Activated CD8-positive, alpha-beta memory T cell treated with anti-CD3 and anti-CD28 coated beads, Interleukin-2, amount 50 U/mL, for 48 hours (primary cell): Measurements from ENCODE around the gene PLEKHA6.
A peak's percentile ranks its signal among the peaks of the same experiment; 100 is the strongest.
"Not testable (repeated sequence)": the region's sequence is repeated elsewhere in the genome, so short reads cannot be mapped to it uniquely, and the experiment has no call there.

ENCODE experiments used
- DNase-seq: peaks from one replicate; pipeline ENCODE4 v3.0.0-alpha.2; 2020

The PLEKHA6 gene

DNA sequence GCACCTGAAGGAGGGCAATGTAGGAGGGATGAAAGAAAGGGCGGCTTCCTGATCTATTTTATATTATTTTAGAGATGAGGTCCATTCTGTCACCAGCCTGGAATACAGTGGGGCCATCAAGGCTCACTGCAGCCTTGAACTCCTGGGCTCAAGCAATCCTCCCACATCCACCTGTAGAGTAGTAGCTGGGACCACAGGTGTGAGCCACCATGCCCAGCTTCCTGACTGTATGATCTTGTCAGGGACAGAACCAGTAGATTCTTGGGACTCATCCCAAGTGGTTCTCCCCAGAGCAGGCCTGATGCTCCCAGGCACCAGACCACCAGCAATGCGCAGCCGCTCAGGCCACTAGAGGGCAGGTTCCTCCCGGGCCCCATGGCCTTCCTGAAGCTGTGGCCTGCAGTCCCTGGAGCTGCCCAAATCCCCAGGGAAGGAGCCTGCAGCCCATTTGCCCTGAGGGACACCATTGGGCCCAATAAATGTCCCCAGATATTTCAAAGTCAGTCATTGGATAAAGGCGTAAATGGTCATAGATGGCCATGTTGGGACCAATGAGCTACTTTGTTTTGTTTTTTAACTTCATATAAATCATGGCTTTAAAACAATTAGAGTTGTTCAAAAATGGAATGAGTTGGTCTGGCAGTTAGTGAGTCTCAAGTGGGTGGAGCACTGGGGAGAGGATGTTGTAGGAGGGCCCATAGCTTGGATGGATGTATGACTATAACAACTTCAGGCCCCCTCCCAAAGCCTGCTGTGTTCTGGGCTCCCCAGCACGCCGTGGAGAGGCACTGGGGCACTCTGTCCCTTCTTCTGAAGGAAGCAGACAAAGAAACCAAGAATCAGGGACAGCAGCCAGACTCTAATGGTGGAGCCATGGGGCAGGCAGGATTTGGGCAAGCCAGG is 101.3 kb downstream of the PLEKHA6 start:
- peak; percentile 75 for DNase-seq

DNA sequence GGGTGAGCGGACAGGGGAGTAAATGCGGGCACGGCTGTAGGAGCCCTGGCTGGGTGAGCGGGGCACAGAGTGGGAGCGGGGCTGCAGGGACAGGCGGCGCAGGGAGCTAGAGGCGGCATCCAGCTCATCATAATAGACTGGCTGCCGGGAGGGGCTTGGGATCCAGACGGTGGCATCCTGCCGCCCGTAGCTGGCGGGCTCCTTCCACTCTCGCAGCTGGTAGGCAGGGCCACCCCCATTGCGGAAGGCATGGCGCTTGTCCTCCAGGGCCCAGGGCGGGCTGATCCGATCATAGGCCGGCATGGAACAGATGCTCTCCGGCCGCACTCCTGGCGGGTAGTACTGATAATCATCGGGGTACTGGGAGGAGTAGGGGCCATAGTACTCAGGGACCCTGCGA is 102.3 kb downstream of the PLEKHA6 start:
- no peak for DNase-seq

DNA sequence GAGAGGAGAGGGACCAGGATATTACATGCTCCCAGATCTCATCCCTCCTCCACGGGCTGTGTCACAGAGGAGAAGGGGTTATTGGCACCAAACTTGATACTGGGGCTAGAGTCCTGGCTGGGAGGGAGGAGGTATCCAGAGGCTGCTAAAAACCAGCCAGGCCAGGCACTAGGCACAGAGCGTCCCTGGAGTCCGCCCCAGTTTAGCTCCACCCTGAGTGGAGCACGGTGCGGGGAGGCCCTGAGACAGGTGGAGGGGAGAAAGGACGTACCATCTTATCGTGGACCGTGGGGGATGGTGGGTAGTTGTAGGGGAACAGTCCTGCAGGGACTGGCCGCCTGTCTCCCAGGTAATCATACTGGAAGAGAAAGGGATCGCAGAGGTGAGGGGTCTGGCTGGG is 103.2 kb downstream of the PLEKHA6 start:
- no peak for DNase-seq

DNA sequence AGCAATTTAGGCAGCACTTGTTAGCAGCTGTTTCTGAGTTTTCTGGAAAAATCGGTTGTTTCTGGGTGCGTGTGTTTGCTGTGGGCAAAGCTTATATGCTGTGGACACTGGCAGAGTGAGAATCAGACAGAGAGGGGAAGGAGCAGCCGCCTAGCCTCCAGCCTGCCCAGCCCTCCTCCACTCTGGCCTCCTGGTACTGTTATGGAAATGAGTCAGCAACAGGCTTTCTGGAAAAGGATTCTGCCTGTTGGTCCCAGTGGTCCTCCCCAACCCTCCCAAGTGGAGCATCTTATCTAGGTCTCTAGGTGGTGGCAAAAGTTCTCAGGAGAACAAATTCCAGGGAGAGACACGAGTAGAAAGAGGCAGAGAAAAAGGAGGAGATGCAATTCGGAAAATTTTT is 103.8 kb downstream of the PLEKHA6 start:
- DNase-seq: no peak

DNA sequence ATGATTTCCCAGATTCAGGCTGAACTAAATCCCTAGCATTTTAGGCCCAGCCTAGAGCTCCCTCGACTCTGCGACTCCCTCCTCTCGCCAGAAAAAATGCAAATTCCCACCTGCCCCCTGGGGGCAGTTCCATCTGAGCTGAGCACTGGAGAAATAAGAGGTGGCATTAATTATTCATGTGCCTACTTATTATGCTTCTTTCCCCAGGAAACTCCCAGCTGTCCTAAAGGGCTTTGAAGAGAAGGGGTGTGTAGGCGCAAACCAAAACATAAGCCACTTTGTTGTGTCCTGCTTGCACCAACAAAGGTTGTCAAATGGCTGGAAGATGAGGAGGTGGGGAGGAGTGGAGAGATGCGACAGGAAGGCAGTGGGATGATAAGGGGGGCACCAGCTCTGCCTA is 104.5 kb downstream of the PLEKHA6 start:
- DNase-seq: no peak

DNA sequence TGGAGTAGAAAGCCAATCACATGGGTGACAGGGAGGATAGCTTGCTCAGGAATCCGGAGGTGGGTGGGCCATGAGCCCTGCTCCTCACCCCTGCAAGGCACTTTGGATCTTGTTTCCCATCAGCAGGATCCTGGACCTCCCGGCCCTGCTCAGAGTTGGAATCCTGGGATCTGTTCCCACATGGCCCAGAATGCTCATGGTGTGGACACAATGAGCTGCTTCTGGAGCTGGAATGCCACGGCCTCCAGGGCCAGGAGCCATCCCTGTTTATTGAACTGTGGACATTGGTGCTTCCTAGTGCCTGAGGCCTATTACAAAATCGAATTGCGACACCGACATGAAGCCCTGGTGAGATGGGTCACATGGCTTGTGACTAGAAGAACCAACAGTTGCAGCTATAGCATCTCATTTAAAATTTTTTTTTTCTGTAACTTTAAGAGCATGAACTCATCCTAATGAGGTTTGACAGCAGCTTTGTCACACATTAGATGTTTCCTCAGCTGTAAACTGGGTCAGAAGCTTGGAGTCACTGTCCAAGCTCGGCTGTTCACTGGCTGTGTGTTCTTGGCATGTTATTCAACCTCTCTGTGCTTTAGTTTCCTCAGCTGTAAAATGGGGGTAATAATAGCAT is 105.6 kb downstream of the PLEKHA6 start:
- no peak for DNase-seq

DNA sequence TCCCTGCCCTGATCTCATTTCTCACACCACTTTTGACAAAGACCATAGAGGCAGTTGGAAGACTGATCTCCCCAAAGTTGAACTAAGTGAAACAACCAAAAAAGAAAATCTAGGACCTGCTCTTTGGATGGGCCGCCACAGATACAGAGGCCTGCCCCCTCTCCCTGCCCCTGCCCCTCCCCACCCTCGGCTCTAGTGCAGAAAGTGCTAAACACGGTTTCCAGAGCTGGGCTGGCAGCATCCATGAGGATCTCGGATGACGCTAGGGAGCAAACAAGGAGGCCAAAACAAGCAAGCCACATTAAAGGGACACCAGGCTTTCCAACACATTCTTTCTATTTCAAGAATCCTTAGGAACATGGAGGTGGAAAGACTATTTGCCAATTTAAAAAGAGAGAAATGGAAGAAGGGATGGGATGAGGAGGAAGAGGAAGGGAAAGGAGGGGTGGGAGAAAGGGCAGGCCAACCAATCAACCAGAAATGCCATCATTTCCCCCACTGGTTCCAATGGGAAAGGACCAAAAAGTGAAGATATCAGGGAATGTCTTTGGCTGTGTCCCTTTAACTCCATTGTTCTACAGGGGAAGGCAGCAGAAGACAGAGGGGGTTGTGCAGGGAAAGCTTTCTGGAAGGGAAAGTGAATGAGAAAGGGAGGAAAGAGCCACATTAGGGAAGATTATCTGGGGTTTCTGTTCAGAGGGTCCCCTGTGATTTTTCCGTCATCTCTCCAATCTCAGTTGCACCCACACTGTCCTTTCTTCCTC is 107.6 kb downstream of the PLEKHA6 start:
- DNase-seq: no peak

DNA sequence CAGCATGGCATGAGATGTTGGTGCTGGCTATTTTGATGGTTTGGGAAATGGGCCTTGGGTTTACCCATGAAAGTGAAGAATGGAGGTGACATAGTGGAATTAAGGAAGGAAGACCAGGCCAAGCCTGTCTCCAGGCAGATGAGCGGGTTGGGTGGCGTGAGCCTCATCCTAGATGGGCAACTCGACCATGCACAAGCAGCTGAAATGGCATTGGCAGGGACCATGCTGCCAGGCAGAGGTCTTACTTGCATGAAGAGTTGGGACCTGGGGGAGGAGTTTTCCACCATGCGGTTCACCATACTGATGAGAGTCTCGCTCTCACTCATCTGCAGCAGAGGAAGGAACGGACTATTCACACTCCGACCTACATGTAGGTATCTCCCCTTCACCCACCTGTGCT is 108.4 kb downstream of the PLEKHA6 start:
- no peak for DNase-seq

DNA sequence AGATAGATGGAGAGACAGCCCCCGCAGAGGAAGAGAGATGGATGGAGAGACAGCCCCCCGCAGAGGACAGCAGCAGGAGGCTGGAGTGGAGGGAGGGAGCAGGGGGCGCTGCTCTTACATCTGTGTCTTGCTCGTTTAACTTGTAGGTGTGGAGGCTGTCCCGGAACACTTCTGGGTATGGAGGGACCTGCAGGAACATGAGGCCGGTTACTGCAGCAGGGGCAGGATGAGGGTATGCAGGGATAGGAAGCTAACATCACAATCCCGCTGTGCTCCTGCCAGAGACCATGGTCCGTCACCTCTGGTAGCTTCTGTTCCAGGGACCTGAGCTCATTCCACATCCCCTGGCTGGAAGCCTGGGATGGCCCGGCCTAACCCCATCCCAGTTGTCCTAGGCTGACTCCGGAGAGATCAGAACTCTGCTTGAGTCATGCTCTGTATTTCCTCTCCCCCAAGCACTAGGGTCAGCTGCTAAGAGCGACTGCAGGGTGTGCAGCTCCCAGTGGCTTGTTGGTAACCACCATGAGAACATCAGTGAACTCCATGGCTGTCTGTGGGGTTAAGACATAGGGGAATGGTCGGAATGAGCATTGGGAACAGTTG is 109.2 kb downstream of the PLEKHA6 start:
- DNase-seq: no peak

DNA sequence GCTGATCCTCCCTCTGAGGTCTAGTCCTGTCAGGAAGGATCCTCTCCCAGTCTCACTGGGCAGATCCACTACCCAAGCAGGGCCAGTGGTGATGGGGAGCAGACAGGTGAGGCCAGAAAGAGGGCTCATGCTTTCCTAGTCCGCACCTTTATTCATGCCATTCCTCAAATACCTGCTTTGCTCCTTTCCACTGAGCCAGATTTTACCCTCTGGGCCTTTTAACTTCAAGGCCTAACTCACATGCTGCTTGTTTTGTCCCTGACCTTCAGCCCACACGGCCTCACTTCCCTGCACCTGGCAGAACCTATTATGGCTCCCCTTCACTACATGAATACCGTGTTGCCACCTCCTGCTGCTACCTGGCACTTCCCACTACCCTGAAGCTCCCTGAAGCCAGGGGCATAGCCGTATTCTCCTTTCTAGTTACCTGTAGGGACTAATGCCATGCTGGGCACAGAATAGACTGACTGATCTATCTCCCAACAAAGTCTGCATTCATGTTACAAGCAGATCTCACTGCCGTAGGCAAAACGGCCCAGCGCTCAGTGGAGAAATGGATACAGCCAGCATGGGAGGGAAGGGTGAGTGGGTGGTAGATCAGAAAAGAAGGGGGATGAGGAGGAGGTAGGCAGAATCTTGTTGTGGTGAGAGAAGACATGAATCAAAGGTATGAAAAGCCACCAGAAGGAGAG is 109.8 kb downstream of the PLEKHA6 start:
- DNase-seq: no peak

DNA sequence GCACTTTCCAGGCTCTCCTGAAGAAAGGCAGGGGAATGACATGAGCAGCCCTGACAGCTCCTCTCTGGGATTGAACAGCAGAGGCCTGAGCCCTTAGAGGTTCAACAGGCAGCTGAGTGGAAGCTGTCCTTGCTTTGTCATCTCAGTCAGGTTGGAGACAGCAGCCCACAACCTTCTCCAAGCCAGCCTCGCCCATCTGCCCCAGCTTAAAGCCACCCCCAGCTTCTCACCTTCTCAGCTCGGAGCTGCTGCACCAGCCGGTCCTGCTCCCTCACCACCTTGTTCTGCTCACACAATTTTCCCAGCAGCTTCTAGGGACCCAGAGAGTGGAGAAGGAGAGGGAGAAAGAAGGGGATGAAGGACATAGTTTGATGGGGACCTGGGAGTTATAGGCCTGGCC is 110.8 kb downstream of the PLEKHA6 start:
- DNase-seq: no peak

DNA sequence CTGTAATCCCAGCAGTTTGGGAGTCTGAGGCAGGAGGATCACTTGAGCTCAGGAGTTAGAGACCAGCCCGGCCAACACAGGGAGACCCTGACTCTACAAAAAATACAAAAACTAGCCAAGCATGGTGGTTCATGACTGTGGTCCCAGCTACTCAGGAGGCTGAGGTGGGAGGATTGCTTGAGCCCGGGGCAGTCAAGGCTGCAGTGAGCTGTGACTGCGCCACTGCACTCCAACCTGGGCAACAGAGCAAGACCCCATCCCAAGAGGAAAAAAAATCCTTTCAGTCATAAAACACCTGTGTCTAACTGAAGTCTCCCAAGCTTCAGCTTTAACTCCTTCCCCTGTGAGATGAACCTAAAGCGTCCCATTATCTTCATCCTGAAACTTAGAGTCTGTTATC is 112.9 kb downstream of the PLEKHA6 start:
- no peak for DNase-seq

DNA sequence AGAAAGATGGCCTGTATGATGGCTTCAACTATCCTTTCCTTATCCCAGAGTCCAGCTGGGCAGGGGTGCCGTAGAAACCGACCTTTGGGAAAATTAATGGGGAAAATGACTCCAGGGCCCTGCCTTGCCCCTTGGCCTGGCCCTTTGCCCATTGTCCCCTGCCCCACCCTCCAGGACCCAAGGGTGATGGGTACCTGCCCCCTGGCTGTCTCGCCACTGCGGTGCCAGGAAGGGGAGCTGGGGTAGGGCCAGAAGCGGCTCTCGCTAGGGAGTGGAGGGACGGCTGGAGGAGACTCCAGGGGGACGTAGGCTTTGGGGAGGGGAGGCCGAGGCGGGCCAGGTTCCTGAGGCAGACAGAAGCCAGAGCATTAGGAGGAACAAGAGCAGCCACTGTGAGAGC is 116.8 kb downstream of the PLEKHA6 start:
- no peak for DNase-seq

DNA sequence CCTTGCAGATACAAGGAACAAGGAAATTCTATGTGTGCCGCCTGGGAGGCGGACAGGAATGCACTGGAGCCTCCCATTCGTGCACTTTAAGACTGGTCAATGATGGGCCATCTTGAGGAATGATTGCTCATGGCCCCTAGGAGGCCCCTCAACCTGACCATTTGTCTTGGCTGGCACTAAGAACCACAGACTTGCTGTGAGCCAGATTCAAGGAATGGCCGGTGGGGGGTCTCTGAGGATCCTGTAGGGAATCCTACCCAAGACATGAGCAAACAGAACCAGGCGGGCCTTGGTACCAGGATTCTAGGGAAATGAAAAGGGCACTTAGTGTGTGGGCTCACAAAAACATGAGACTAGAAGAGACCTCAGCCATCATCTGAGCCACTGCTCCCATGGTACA is 117.8 kb downstream of the PLEKHA6 start:
- DNase-seq: no peak

DNA sequence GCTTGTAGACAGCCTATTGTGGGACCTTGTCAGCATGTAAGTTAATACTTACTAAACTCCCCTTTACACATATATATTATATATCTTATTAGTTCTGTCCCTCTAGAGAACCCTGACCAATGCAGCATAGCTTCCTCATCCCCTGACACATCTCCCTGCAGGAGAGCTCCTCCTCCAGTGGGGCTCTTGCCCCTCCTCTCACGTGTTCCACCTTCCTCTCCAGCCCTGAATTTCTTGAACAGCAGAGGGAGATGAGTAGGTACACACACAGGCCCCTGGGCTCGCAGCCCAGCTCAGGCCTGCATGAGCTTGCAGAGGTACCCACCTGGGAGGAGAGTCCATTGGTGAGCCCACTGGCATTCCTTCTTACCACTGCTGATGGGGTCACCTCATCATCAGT is 118.7 kb downstream of the PLEKHA6 start:
- no peak for DNase-seq

DNA sequence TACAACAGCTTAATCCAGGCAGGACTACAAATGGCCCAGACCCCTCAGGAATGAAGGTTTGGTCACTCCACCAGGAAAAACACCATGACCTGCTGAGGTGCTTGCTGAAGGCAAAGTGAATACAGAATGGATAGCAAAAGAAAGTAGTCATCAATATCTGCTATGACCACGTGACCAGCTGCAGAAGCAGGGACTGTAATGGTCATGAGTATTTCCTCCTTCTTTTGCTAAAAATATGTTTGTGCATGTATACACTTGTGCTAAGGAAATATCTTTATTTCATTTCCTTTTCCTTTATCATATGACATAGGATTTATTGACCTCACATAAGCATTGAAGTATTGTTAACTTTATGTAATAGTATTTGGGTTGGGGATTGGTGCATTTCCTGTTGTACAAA is 119.5 kb downstream of the PLEKHA6 start:
- no peak for DNase-seq

DNA sequence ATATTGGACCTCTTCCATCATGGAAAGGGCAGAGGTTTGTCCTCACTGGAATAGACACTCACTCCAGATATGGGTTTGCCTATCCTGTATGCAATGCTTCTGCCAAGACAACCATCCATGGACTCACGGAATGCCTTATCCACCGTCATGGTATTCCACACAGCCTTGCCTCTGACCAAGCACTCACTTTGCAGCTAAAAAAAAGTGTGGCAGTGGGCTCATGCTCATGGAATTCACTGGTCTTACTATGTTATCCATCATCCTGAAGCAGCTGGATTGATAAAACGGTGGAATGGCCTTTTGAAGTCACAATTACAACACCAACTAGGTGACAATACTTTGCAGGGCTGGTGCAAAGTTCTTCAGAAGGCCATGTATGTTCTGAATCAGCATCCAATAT is 120.3 kb downstream of the PLEKHA6 start:
- not testable (repeated sequence) for DNase-seq

DNA sequence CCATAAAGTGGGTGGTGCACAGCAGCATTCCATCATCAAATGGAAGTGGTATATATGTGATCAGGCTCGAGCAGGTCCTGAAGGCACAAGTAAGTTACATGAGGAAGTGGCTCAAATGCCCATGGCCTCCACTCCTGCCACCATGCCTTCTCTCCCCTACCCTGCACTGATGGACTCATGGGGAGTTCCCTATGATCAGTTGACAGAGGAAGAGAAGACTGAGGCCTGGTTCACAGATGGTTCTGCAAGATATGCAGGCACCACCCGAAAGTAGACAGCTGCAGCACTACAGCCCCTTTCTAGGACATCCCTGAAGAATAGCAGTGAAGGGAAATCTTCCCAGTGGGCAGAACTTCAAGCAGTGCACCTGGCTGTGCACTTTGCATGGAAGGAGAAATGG is 121.2 kb downstream of the PLEKHA6 start:
- not testable (repeated sequence) for DNase-seq

DNA sequence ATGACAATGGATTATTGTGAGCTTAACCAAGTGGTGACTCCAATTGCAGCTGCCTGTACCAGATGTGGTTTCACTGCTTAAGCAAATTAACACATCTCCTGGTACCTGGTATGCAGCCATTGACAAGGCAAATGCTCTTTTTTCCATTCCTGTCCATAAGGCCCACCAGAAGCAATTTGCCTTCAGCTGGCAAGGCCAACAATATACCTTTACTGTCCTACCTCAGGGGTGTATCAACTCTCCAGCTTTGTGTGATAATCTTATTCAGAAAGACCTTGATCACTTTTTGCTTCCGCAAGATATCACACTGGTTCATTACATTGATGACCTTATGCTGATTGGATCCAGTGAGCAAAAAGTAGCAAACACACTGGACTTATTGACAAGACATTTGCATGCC is 122.2 kb downstream of the PLEKHA6 start:
- not testable (repeated sequence) for DNase-seq

DNA sequence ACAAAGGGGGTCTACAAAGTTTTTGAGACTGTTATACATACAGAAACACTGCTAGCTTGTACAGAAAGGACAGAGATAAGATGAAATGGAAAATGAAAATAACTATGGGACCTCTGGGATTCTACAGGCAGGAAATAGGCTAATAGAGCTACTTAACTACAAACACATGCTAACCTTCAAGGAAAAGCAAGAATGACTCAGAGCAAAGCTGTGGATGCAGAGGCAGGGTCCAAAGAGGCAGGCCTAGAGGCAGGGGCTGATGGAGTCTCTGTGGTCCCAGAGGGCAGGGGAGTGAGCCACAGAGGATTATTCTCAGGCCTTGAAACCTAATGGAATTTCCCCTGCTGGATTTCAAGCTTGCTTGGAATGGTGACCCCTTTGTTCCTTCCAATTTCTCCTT is 127.2 kb downstream of the PLEKHA6 start:
- DNase-seq: no peak

DNA sequence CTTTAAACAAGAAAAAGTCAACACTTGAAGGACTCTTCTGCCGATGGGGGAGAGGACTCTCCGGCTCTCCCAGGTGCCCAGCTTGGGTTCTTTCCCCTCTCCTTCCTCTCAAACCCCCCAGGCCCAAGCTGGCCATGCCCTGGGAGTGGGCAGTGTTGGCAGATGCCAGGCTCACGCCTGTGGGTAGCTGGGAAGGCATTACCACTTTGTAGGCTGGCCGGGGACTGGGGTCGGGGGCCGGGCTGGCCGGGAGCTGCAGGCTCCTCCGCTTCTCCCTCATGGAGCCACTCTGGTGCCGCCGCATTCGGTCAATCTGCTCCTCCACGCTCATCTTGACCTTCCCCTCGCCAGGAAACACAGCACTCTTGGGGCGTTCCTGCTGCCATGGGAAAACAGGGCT is 129.5 kb downstream of the PLEKHA6 start:
- no peak for DNase-seq

DNA sequence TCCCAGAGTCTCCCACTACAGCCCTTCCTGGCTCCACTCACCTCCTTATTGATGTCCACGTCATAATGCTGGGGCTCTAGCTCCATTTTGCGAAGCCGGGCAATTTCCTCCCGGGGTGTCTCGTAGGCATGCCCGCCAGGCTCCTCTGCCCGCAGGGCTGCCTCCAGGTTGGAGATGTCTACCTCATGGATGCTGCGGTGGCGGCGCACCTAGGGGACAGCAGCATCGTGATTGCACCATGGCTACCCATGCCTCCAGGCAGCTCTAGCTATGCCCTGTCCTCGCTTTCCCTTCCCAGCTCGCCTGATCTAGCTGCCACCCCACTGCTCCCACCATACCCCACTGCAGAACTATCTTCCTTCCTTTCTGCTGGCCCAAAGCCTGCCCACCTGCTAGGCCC is 130.8 kb downstream of the PLEKHA6 start:
- no peak for DNase-seq
